GM21447 (cell line): ENCODE results near the gene CDCA7L.

Experiments used
- ATAC-seq: cut with Tn5 transposase; IDR thresholded peaks from one replicate; pipeline ENCODE4 v1.9.1; 2021; ENCODE audit not compliant: unreplicated experiment

CDCA7L gene, protein sequence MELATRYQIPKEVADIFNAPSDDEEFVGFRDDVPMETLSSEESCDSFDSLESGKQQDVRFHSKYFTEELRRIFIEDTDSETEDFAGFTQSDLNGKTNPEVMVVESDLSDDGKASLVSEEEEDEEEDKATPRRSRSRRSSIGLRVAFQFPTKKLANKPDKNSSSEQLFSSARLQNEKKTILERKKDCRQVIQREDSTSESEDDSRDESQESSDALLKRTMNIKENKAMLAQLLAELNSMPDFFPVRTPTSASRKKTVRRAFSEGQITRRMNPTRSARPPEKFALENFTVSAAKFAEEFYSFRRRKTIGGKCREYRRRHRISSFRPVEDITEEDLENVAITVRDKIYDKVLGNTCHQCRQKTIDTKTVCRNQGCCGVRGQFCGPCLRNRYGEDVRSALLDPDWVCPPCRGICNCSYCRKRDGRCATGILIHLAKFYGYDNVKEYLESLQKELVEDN

DNA sequence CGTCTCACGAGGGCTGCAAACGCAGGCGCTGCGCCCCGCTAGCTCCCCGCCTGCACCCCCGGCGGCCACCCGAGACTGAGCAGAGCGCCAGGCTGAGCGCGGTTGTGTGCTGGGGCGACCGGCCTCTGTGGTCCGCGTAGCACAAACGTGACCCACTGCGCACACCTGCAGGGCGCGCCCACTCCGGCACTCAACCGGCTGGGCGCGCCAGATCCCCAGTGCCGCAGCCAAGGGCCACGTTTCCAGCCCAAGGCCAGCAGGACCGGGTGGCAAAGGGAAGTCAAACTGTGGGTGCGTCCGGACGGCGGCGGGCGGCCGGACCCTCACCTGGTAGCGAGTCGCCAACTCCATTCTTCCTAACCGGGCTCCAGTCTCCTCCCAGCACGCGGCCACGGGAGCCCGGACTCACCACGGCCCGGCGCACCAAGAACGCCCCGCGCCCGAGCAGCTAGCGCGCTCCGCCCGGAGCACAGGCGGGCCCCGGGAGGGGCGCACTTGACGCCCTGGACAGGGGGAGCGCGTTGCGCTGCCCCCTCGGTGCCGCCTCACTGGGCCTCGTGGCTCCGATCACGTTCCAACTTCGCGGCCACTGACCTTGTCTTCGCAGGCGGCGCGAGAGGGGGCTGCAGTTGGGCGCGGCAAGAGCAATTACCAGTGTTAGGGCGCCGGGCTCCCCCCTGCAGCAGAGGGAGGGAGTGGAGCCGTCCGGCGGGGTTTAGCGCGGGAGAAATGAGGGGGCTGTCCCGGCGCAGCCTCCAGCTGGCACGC lies at the start of gene CDCA7L:
TSS of gene CDCA7L (minus strand) at position 446 of the 768 bp plus-strand sequence. CDS start at position 351, 95 bp downstream.
- ATAC-seq = peak; percentile 78

DNA sequence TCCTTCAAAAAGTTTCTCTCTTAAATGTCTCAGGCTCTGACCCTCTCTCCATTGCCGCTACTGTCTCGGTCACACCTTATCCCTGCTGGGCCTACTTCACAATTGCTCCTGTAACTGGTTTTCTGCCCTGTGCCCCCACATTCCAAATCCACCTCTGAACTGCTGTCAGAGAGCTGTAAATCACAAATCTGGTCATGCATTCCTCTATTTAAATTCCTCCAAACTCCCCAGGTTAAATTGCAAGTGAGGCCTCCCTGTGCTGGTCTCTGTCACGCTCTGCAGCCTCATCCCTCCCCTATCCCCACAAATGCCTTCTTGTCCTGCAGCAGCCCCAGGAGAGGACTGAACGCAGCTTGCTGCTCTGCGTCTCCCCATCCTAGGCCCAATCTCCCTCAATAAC lies 40.4 kb upstream of the CDCA7L start:
- no peak for ATAC-seq

DNA sequence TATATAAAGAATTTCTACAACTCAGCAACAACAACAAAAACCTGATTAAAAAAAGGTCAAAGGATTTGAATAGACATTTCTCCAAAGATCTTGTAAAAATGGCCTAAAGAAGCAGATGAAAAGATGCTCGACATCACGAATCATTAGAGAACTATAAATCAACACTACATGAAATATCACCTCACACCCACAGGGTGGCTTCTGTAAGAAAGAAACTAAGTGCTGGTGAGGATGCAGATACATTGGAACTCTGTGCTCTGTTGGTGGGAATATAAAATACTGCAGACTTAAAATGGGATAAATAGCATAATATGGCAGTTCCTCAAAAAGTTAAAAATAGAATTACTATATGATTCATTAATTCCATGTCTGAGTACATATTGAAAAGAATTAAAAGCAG lies 38.3 kb upstream of the CDCA7L start:
- ATAC-seq = no peak

DNA sequence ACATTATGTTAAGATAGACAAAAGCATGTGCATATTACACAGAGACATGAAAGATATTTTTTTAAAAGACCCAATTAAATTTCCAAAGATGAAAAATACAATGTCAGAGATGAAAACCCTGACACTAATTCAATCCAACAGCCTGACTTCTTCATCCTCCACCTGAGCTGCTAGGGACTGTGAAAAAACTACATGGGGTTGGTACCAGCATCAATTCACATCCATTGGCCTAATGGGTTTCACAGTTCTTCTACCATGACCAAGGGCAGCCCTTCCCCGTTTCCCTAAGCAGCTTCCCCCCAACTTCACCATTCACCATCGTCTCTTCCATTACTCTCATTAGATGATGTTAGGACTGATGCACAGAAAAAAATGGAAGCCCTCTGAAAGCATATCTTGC lies 37.4 kb upstream of the CDCA7L start:
- no peak for ATAC-seq

DNA sequence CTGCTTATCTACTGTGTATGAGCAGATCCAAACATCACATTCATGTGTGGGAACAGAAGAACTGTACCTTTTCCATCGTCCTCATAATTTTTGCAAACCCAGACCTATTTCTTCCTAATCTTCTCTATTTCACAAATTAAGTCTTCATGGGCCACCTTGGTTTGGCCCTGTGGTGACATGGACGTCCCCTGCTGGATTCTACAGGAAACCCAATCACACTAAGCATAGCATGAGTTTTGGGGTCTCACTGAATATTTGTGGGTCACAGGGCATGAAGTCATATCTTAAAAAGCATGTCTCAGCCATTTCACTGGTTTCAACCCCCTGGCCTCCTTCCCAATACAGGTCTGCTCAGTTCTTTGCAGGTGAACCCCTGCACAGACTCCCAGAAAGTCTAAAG lies 35.8 kb upstream of the CDCA7L start:
- ATAC-seq = no peak

DNA sequence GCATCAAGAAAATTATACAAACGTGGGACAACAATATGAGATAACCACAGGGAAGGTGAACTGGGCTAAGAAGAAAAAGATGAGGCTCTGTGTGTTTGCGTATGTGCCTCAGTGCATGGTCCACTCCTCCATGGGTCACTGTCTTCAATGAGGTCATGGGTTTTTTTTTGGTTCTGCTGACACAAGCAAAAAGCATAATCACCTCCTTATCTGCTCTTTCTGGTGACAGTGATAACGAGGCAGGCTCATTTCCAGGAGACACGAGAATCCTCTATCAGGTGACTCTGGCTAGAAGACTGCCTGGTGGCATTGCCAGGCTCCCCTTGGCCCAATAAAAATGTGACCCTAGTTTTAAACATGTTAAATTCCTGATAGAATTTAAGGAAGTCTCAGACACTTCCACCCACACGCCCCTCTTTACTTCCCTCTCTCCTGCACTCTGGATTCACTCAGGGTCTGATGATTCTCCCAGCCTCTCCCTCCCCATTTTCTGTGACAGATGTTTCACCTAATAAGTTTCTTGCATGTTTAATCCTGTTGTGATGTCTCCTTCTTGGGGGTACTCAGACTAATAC lies 35.3 kb upstream of the CDCA7L start:
- no peak for ATAC-seq

DNA sequence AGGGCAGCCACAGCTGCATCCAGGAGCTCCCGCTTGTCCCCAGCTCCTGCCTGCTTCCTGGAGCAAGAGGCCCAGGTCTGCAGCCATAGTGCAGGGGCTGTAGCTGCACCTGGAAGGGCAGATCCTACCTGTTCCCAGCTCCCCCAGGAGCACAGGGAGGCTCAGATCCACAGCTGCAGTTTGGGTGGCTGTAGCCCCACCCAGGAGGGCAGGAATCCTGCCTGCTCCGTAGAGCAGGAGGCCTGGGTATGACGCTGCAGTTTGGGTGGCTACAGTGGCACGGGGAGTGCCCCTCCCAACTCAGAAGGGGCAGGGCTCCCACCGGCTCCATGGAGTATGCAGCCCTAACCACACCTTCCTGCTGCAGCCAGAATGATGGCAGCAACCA lies 26.7 kb upstream of the CDCA7L start:
- ATAC-seq = no peak

DNA sequence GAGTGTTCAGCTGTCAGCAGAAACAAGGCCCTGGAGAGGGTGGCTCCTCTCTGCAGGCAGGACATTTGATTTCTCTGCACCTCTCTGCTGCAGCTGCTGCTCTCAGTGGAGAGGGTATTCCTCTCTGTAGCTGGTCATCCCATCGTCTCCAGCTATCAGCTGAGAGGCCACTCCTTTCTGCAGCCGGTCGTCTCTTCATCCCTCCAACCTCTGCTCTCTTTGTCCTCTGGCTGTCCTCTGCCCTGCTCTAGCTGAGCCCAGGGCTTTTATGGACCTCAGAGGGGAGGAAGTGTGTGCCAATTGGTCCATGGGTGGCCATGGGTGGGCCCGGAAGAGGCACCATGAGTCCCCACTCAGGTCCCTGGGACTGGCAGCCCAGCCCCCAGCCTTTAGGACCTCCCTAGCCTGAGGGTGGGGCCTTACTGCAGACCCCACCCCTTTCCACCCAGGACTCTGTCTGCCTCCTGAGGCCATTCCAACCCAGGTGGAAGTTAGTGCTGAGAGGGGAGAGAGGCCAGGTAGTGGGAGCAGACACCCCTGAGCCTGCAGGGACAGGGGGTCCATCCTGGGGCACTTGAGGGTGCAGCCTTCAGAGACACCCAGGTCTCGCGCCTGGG lies 26.2 kb upstream of the CDCA7L start:
- ATAC-seq = no peak

DNA sequence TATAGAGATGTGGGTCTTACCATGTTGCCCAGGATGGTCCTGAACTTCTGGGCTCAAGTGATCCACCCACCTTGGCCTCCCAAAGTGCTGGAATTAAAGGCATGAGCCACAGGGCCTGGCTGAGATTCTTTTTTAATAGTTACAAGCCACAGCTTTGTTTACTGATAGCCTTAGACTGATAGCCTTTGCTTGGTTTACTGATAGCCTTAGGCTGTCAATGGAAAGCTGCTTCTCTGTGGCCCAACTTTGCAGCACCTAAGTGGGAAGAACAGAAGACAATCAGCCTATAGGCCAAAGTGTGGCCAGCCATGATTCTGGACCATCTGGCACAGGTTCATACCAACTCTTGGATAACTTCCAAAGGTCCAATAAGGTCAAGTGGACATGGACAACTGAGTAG lies 24.1 kb upstream of the CDCA7L start:
- ATAC-seq = no peak

DNA sequence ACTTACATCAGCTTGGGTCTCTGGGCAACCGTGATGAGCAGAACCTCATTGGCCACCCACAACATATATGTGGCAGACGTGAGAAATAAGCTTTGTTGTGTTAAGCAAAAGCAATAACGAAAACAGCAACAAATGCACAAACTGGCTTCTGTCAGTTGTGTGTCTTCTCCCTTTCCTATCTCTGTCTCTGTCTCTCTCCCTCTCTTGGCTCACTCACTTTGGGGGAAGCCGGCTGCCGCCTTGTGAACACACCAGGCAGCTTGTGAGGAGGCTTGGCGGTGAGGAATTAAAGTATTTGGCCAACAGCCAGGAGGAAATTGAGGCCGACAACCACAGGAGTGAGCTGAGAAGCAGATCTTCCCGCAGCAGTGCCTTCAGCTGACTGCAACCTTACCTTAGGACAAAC lies 21.9 kb upstream of the CDCA7L start:
- no peak for ATAC-seq

DNA sequence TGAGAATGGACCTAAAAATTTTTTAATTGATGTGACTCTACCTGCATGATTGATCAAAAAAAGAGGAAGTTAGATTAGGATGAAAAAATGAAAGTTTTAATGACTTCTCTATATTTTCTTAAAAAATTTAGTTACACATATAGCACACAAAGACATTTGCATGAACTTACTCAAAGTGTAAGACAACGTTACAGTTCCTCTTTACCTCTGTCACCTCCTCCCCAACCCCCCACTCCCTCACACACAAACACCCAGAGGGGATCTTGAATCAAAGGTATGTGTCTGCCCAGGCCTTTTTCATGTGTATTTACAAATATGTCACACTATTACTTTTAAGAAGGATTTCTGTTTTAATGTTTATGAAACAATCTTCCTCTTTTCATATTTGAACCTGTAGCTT lies 20.6 kb upstream of the CDCA7L start:
- peak; percentile 84 for ATAC-seq

DNA sequence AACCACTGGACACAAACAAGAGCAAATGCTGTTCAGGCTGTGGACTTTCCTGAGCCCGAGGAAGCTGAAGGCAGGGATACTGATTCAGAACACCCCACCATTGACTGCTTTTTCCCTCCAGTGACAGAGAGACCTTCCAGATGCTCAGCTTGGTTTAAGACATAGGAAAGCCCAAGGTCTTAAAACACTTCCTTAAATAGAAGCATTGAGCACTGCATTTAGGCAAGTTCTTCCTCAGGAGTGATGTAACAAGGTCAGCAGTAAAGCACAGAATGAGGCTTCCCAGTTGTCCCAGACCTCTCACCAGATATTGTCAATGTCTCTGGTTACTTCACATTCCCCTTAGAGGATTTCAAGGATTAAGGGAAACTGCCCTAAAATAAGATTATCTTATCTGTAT lies 19.6 kb upstream of the CDCA7L start:
- no peak for ATAC-seq

DNA sequence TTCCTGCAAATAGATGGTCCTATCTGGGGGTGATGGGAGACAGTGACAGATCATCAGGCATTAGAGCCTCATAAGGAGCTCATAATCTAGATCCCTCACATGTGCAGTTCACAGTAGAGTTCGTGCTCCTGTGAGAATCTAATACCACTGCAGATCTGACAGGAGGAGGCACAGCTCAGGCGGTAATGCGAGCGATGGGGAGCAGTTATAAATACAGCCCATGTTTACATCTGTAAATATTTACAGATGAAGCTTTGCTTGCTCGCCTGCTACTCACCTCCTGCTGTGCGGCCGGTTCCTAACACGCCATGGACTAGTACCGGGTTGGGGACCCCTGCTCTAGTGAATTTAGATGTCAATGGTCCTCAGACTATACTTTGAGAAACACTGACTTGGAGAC lies 17.0 kb upstream of the CDCA7L start:
- no peak for ATAC-seq

DNA sequence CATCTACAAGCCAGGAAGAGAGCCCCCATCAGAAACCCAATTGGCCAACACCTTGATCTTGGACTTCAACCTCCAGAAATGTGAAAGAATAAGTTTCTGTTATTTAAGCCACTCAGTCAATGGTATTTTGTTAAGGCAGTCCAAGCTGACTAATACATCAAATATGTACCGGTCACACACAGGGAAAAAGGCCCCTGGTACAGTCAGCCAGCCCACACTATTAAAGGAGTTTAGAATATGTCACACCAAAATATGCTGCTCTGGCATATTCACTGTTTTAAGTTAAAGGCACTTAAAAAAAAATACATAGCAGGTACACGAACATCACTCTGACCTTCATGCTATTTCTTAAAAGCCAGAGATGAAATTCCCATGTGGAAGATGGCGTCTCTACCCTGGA lies 15.2 kb upstream of the CDCA7L start:
- no peak for ATAC-seq

DNA sequence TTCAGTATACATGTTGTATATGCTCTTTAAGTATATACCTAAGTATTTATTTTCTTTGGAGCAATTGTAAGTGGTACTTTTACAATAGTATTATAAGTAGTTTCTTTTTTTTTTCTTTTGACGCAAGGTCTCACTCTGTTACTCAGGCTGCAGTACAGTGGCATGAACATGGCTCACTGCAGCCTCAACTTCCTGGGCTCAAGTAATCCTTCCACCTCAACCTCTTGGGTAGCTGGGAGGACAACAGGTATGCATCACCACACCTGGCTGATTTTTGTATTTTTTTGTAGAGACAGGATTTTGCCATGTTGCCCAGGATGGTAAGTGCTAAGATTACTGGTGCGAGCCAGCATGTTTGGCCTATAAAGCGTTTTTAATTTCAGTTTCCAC lies 13.7 kb upstream of the CDCA7L start:
- ATAC-seq = no peak

DNA sequence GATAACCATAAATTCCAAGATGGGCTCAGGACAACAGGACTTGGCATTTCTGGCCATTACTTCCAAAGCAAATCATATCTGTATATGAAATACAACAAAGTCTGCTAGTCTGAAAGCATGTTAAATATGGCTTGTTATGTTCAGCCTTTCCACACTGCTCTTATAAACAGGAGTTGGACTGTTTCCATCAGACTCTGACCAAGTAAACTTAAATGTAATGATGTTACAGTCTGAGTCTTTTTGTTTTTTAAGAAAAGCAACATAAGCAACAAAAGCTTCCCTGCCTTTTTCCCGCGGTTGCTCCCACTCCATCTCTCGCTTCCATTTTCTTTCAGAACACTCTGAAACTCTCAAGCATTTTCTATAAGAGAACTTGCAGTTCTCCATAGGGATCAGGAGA lies 8.1 kb upstream of the CDCA7L start:
- no peak for ATAC-seq

DNA sequence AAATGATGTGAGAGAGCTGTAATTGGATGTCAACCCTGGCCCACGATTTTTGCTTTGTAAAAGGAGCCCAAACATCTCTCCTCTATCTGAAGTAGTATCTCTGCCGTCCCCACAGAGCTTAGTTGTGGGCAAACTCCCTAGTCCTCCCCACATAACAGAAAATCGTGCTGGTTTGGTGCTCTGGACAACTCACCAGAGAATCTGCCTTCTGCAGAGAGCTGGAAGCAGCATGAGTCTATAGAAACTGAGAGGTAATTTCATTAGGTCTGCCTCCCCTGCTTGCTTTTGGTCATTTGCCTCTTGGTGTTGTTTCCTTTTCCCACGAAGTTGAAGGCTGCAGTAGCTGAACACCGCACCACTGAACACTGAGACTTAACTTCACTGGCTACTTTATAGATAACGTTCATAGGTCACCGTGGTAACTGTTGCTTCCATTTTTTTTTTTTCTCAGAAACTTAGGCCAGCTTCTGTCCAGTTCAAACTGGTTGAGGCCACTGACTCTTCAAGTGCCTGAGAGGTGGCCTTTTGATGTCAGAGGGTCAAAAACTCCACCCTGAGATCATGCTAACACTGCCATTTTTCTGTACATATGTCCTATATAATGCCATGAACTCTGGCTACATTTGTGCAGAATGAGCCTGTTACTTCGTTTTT lies 3.3 kb upstream of the CDCA7L start:
- ATAC-seq = no peak

DNA sequence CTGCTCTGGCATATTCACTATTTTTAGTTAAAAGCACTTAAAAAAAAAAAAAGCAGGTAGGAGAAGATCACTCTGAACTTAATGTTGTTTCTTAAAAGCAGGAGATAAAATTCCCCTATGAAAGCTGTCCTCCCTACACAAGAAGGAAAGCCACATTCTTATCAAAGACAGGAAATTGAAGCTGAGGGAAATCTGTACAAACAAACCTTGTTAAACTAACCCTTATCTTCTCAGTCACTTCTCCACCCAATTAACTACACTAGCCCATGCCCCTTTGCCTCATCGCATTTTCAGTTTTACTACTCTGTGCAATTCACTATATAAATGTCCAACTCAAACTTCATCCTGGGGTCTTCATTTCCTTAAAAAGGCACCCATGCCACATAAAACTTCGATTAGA lies 2.7 kb upstream of the CDCA7L start:
- ATAC-seq = no peak

DNA sequence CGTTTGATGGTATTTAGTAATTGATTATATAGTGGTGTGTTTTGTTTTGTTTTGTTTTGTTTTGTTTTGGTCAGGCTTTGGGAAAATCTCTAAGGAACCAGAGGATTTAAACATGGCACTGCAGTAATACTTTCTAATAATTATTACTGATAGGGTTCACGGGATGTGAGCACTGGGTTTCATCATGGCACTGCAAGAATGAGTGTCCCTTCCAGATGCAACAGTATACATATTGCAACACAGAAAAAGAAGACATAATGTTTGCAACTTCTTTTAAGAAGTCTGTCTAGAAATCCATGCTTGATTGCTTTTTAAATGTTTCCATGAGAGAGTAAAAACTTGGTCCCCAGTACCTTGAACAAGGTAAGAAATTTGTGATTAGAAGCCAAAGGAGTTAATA lies 2.2 kb upstream of the CDCA7L start:
- ATAC-seq = no peak

DNA sequence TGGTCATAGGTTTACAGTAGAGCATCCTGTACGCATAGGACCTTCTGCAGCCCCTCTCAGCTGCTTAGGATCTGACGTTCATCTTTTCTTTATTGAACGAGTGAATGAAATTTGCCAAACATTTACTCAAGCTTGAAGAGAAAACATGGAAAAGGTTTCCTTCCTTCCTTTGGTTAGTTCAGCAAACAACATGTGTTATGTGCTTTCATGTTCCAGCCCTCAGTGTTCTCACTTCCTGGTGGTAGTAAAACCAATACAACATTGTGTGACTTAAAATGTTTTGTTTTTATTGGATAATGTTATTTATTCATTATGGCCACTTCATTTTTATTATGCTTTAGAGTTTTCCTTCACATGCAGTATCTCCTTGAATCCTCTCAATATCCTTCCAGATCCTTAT lies 1.4 kb upstream of the CDCA7L start:
- no peak for ATAC-seq

DNA sequence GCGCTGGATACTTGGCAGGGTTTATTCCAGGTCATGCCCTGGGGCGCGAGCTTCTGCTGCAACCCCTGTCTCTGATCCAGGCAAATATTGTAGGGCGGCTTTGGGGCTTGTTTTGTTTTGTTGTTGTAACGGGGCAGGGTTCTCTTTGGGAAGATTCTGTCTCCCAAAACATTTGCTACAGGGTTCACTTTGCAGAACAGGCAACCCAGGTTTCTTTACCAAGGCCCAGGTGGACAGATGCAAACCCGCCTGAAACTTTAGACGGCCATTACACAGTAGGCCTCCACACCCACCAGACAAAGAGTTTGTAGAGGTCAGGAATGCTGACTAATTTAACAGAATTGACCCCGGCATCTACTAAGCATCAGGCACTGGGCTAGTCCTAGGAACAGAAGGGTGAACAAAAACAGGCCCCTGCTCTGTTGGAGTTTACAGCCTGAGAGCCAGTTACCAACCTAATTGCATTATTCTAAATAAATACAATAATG lies 567 bp upstream of the CDCA7L start:
- ATAC-seq = no peak
